HG02610 (cell line): ENCODE results near the gene SLC10A7.
"Not testable (repeated sequence)": the region's sequence is repeated elsewhere in the genome, so short reads cannot be mapped to it uniquely, and the experiment has no call there.

Experiments used
- ATAC-seq: cut with Tn5 transposase; IDR thresholded peaks from one replicate; pipeline ENCODE4 v1.9.1; 2021; ENCODE audit warnings: mild to moderate bottlenecking, moderate library complexity; ENCODE audit not compliant: unreplicated experiment

SLC10A7 gene

GRCh38 chr4:146367347-146367746, 154.4 kb downstream of the SLC10A7 start:
- no peak for ATAC-seq

- ATAC-seq = no peak
These were observed 162.0 kb downstream of the SLC10A7 start for GRCh38 chr4:146359771-146360170.

GRCh38 chr4:146350114-146350513, 171.6 kb downstream of the SLC10A7 start:
- ATAC-seq = not testable (repeated sequence)

- ATAC-seq = no peak
These were observed 172.4 kb downstream of the SLC10A7 start for GRCh38 chr4:146349306-146349705.

- no peak for ATAC-seq
These were observed 173.9 kb downstream of the SLC10A7 start for GRCh38 chr4:146347822-146348221.

GRCh38 chr4:146346276-146346675, 175.5 kb downstream of the SLC10A7 start:
- peak; percentile 54 for ATAC-seq

GRCh38 chr4:146343776-146344175, 178.0 kb downstream of the SLC10A7 start:
- ATAC-seq = no peak

- ATAC-seq = peak; percentile 78
These were observed 178.5 kb downstream of the SLC10A7 start for GRCh38 chr4:146343199-146343598.

GRCh38 chr4:146342600-146343192, 179.0 kb downstream of the SLC10A7 start:
- no peak for ATAC-seq

- ATAC-seq = no peak
These were observed 180.9 kb downstream of the SLC10A7 start for GRCh38 chr4:146340798-146341197.

- ATAC-seq = no peak
These were observed 183.2 kb downstream of the SLC10A7 start for GRCh38 chr4:146338512-146338911.

GRCh38 chr4:146336410-146336807, 185.3 kb downstream of the SLC10A7 start:
- ATAC-seq = no peak

GRCh38 chr4:146335763-146336409, 185.9 kb downstream of the SLC10A7 start:
- ATAC-seq = no peak

- ATAC-seq = no peak
These were observed 186.8 kb downstream of the SLC10A7 start for GRCh38 chr4:146334862-146335449.

GRCh38 chr4:146333895-146334262, 187.9 kb downstream of the SLC10A7 start:
- ATAC-seq = no peak

GRCh38 chr4:146333187-146333894, 188.4 kb downstream of the SLC10A7 start:
- peak; percentile 95 for ATAC-seq

GRCh38 chr4:146330392-146330791, 191.3 kb downstream of the SLC10A7 start:
- no peak for ATAC-seq

- no peak for ATAC-seq
These were observed 192.6 kb downstream of the SLC10A7 start for GRCh38 chr4:146329050-146329716.

GRCh38 chr4:146327859-146328650, 193.7 kb downstream of the SLC10A7 start:
- ATAC-seq = no peak

- no peak for ATAC-seq
These were observed 202.8 kb downstream of the SLC10A7 start for GRCh38 chr4:146318894-146319293.
